Panc1 (cell line): ENCODE results near the gene KIF26B. TPM values are rescaled to one million over a fixed set of nuclear protein-coding genes. Genes with fewer than 3 reads are reported as not detected.

Experiments
- ATAC-seq: fragments of 200-7000 bp; cut with Tn5 transposase; 2 replicates; pipeline ENCODE4 v1.9.1; 2020; ENCODE audit warnings: mild to moderate bottlenecking, moderate library complexity
- BruUV-seq: library from RNA; stranded (reverse); fragments of 400-500 nt; replicated peaks from 2 replicates; lab custom pipeline; 2021; lab: Mats Ljungman, UMichigan
- CTCF ChIA-PET: fragments of 300-600 bp; sonication (Branson Sonifier 250); formaldehyde crosslinking; loops from one replicate; lab custom pipeline; 2022; ENCODE audit warnings: antibody characterized with exemption; lab: Charles Lee
- POLR2A ChIA-PET: fragments of 300-600 bp; sonication (Branson Sonifier 250); formaldehyde crosslinking; loops from one replicate; lab custom pipeline; 2022; ENCODE audit warnings: antibody characterized with exemption; lab: Charles Lee
- DNase-seq: peaks from one replicate; pipeline ENCODE4 v3.0.0-alpha.2; 2010; ENCODE audit warnings: low read depth, low spot score
- H3K27ac ChIP-seq: 2 replicates; pipeline ENCODE4 v1.5.1; 2011; ENCODE audit warnings: mild to moderate bottlenecking, low read length, inconsistent platforms
- H3K27me3 ChIP-seq: fragments of 200-500 bp; sonication (Bioruptor generic); 2 replicates; pipeline ENCODE4 v1.6.0; 2014; ENCODE audit warnings: low read length, inconsistent platforms; ENCODE audit not compliant: control insufficient read depth, insufficient read depth
- H3K36me3 ChIP-seq: fragments of 200-500 bp; sonication (Bioruptor generic); 2 replicates; pipeline ENCODE4 v1.5.1; 2014; ENCODE audit warnings: inconsistent platforms, mild to moderate bottlenecking, low read length, moderate library complexity; ENCODE audit not compliant: control insufficient read depth, insufficient read depth
- H3K4me1 ChIP-seq: 2 replicates; pipeline ENCODE4 v1.5.1; 2011; ENCODE audit warnings: inconsistent platforms, mild to moderate bottlenecking, low read length, moderate library complexity; ENCODE audit not compliant: control insufficient read depth, insufficient read depth
- H3K4me3 ChIP-seq, 2 experiments: 2 replicates each; pipeline ENCODE4 v1.5.1; 2011 to 2012; ENCODE audit warnings: low read depth in 2 of 2, low read length in 2 of 2, mild to moderate bottlenecking in 2 of 2, inconsistent platforms in 1 of 2, moderate library complexity in 1 of 2
- H3K9me3 ChIP-seq: fragments of 200-500 bp; sonication (Bioruptor generic); 2 replicates; pipeline ENCODE4 v1.5.1; 2014; ENCODE audit warnings: low read depth, mild to moderate bottlenecking, inconsistent platforms, low read length, moderate library complexity; ENCODE audit not compliant: control insufficient read depth, insufficient read depth
- POLR2AphosphoS5 ChIP-seq: IDR thresholded peaks from 2 replicates; pipeline ENCODE4 v1.6.1; 2012; ENCODE audit warnings: mild to moderate bottlenecking, low read depth, low read length, moderate library complexity
- REST ChIP-seq, 2 experiments: IDR thresholded peaks; 2 replicates each; pipeline ENCODE4 v1.6.1; 2011 to 2012; ENCODE audit warnings: low read depth in 2 of 2, control low read depth in 1 of 2, low read length in 1 of 2, mild to moderate bottlenecking in 1 of 2, moderate library complexity in 1 of 2; ENCODE audit not compliant: insufficient read depth in 1 of 2
- SIN3A ChIP-seq: IDR thresholded peaks from 2 replicates; pipeline ENCODE4 v1.6.1; 2012; ENCODE audit warnings: low read depth, mild to moderate bottlenecking, low read length, moderate library complexity, borderline replicate concordance; ENCODE audit not compliant: insufficient read depth
- TCF7L2 ChIP-seq: IDR thresholded peaks from 2 replicates; pipeline ENCODE4 v1.6.1; 2011; ENCODE audit warnings: mild to moderate bottlenecking, low read depth, low read length, inconsistent platforms
- in situ Hi-C: cut with HindIII; loops from 2 replicates; pipeline ENCODE4 v1.10.0; 2016; ENCODE audit warnings: low sequenced_read_pairs, low pct_unique_long_range_greater_than_20kb
- intact Hi-C: fragments of 100-400 bp; cut with micrococcal nuclease; formaldehyde crosslinking; loops from one replicate; pipeline ENCODE4 v1.10.0; 2022; ENCODE audit not compliant: unreplicated experiment
- total RNA-seq: library from RNA; stranded (reverse); gene quantifications from one replicate; pipeline ENCODE4 v1.2.1, GENCODE V29; 2021; ENCODE audit not compliant: unreplicated experiment
- TF ChIP-seq, protein P1 (sequence below): fragments of 450-650 bp; IDR thresholded peaks from 2 replicates; pipeline ENCODE4 v1.5.1; 2017; ENCODE audit warnings: mild to moderate bottlenecking

Gene KIF26B
- total RNA-seq, 1 experiment from 2014 or later: 0.33 TPM

DNA sequence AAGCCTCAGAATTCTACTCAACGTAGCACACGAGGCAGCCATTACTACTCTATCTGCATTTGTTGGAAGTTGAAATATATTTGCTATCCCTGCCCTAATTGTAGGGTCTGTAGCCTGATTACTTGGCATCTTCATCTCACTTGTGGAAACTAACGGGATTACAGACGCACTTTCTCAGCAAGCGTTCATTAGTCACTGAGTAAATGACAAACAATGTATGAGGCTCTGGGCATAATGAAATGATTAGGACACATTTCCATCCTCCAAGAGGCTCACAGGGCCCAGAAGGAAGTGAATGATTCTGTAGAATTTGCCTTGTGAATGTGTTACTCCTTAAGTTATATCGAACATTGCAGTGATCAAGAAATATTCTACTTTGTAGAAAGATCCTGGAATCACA, 78.1 kb downstream of the KIF26B start:
- intact Hi-C loops: no loop called here
- ChIA-PET CTCF (interaction anchor here (0.6 kb wide), 1 partner anchor 24 kb away, joined by 3 read pairs; no protein-coding TSS in a partner anchor), POLR2A (no interaction called here)
- 0 out of 2 replicates have a peak, but pooled peaks cover 2% of the 10 kb centered on the region for H3K27me3 ChIP-seq
- ATAC-seq (no peak), DNase-seq (no peak)
- no TSS peak for BruUV-seq
- H3K27ac ChIP-seq: no peak overlapping the region
- no peaks in the 10 kb centered on the region for H3K9me3 ChIP-seq
- H3K4me1 ChIP-seq: no peaks in the 10 kb centered on the region
- H3K36me3 ChIP-seq: no peaks in the 10 kb centered on the region
- in situ Hi-C loops: no loop called here
- H3K4me3 ChIP-seq: no peak overlapping the region
- TF ChIP-seq REST (IDR thresholded peaks at IDR 0.05; ENCODE audit: insufficient read depth in 1 of 2, low read depth in 2 of 2, low read length in 1 of 2) (no peak), SIN3A (no peak), TCF7L2 (no peak), POLR2AphosphoS5 (no peak)
- TF ChIP-seq, protein P1, sequence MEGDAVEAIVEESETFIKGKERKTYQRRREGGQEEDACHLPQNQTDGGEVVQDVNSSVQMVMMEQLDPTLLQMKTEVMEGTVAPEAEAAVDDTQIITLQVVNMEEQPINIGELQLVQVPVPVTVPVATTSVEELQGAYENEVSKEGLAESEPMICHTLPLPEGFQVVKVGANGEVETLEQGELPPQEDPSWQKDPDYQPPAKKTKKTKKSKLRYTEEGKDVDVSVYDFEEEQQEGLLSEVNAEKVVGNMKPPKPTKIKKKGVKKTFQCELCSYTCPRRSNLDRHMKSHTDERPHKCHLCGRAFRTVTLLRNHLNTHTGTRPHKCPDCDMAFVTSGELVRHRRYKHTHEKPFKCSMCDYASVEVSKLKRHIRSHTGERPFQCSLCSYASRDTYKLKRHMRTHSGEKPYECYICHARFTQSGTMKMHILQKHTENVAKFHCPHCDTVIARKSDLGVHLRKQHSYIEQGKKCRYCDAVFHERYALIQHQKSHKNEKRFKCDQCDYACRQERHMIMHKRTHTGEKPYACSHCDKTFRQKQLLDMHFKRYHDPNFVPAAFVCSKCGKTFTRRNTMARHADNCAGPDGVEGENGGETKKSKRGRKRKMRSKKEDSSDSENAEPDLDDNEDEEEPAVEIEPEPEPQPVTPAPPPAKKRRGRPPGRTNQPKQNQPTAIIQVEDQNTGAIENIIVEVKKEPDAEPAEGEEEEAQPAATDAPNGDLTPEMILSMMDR: no peak

GRCh38 chr1:245234217-245235081, 79.7 kb downstream of the KIF26B start:
- CTCF ChIA-PET: no interaction called here
- Histone ChIP-seq H3K9me3 (no peaks in the 10 kb centered on the region), H3K27me3 (0 out of 2 replicates have a peak, but pooled peaks cover 2% of the 10 kb centered on the region), H3K27ac (no peak overlapping the region), H3K4me3 (no peak overlapping the region), H3K4me1 (no peaks in the 10 kb centered on the region), H3K36me3 (no peaks in the 10 kb centered on the region)
- DNase-seq (no peak), ATAC-seq (no peak)
- POLR2A ChIA-PET: interaction anchor here (0.5 kb wide), 1 partner anchor 14 kb away, joined by 3 read pairs; no protein-coding TSS in a partner anchor
- intact Hi-C loops (no loop called here), in situ Hi-C loops (no loop called here)
- no TSS peak for BruUV-seq
- TF ChIP-seq, protein P1: no peak
- TF ChIP-seq TCF7L2 (no peak), POLR2AphosphoS5 (no peak), SIN3A (no peak), REST (IDR thresholded peaks at IDR 0.05; ENCODE audit: insufficient read depth in 1 of 2, low read depth in 2 of 2, low read length in 1 of 2) (no peak)
